DOHH2 (cell line): ENCODE results near the gene CA9.

Source experiments
- EZH2phosphoT487 ChIP-seq: fragments of 200-600 bp; sonication (generic); IDR thresholded peaks from 2 replicates; pipeline ENCODE4 v1.6.1; 2017; ENCODE audit warnings: borderline replicate concordance, mild to moderate bottlenecking, antibody characterized with exemption, low read length, moderate library complexity, mixed read lengths
- TF ChIP-seq, protein P1 (sequence below): fragments of 200-600 bp; sonication (generic); IDR thresholded peaks from one replicate; pipeline ENCODE4 v1.5.1; 2014; ENCODE audit warnings: antibody characterized with exemption, mild to moderate bottlenecking, low read depth, low read length; ENCODE audit not compliant: poor library complexity, severe bottlenecking

DNA sequence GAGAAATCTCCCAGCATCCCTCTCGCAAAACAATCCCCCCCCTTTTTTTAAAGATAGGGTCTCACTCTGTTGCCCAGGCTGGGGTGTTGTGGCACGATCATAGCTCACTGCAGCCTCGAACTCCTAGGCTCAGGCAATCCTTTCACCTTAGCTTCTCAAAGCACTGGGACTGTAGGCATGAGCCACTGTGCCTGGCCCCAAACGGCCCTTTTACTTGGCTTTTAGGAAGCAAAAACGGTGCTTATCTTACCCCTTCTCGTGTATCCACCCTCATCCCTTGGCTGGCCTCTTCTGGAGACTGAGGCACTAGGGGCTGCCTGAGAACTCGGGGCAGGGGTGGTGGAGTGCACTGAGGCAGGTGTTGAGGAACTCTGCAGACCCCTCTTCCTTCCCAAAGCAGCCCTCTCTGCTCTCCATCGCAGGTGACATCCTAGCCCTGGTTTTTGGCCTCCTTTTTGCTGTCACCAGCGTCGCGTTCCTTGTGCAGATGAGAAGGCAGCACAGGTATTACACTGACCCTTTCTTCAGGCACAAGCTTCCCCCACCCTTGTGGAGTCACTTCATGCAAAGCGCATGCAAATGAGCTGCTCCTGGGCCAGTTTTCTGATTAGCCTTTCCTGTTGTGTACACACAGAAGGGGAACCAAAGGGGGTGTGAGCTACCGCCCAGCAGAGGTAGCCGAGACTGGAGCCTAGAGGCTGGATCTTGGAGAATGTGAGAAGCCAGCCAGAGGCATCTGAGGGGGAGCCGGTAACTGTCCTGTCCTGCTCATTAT is 6.8 kb downstream of the CA9 start:
- TF ChIP-seq, protein P1, sequence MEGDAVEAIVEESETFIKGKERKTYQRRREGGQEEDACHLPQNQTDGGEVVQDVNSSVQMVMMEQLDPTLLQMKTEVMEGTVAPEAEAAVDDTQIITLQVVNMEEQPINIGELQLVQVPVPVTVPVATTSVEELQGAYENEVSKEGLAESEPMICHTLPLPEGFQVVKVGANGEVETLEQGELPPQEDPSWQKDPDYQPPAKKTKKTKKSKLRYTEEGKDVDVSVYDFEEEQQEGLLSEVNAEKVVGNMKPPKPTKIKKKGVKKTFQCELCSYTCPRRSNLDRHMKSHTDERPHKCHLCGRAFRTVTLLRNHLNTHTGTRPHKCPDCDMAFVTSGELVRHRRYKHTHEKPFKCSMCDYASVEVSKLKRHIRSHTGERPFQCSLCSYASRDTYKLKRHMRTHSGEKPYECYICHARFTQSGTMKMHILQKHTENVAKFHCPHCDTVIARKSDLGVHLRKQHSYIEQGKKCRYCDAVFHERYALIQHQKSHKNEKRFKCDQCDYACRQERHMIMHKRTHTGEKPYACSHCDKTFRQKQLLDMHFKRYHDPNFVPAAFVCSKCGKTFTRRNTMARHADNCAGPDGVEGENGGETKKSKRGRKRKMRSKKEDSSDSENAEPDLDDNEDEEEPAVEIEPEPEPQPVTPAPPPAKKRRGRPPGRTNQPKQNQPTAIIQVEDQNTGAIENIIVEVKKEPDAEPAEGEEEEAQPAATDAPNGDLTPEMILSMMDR = no peak
- TF ChIP-seq EZH2phosphoT487 = no peak
